HEK293T (cell line): ENCODE measurements around the gene IKZF3.

ENCODE experiments used
- CTCF ChIA-PET: fragments of 350-600 bp; formaldehyde crosslinking; extraction: SDS; loops from one replicate; lab custom pipeline; 2021; ENCODE audit warnings: antibody characterized with exemption, inconsistent platforms; lab: Yijun Ruan, JAX
- POLR2A ChIA-PET: fragments of 350-600 bp; formaldehyde crosslinking; extraction: SDS; loops from one replicate; lab custom pipeline; 2020; ENCODE audit warnings: antibody characterized with exemption, inconsistent platforms; lab: Yijun Ruan, JAX
- DNase-seq: peaks from one replicate; pipeline ENCODE4 v3.0.0; 2012; ENCODE audit warnings: mixed read lengths; ENCODE audit errors: extremely low spot score
- ARNT ChIP-seq: fragments of 450-650 bp; IDR thresholded peaks from 2 replicates; pipeline ENCODE4 v1.6.1; 2017; ENCODE audit warnings: mild to moderate bottlenecking
- BHLHE40 ChIP-seq: fragments of 450-650 bp; IDR thresholded peaks from 2 replicates; pipeline ENCODE4 v1.6.1; 2016; ENCODE audit warnings: mild to moderate bottlenecking, moderate library complexity, borderline replicate concordance
- CTBP1 ChIP-seq: fragments of 450-650 bp; IDR thresholded peaks from 2 replicates; pipeline ENCODE4 v1.6.1; 2016; ENCODE audit warnings: borderline replicate concordance
- ELF4 ChIP-seq: fragments of 450-650 bp; IDR thresholded peaks from 2 replicates; pipeline ENCODE4 v1.6.1; 2017; ENCODE audit warnings: antibody characterized with exemption
- FOXA1 ChIP-seq: fragments of 450-650 bp; IDR thresholded peaks from 2 replicates; pipeline ENCODE4 v1.6.1; 2016; ENCODE audit warnings: mild to moderate bottlenecking
- FOXK2 ChIP-seq: fragments of 450-650 bp; IDR thresholded peaks from 2 replicates; pipeline ENCODE4 v1.6.1; 2016; ENCODE audit warnings: mild to moderate bottlenecking
- FOXM1 ChIP-seq: fragments of 450-650 bp; IDR thresholded peaks from 2 replicates; pipeline ENCODE4 v1.6.1; 2017; ENCODE audit warnings: mild to moderate bottlenecking, borderline replicate concordance
- HDGF ChIP-seq: fragments of 450-650 bp; IDR thresholded peaks from 2 replicates; pipeline ENCODE4 v1.6.1; 2017; ENCODE audit warnings: antibody characterized with exemption, borderline replicate concordance
- L3MBTL2 ChIP-seq: fragments of 450-650 bp; conservative IDR thresholded peaks from 2 replicates; pipeline ENCODE4 v1.6.1; 2016; ENCODE audit warnings: mild to moderate bottlenecking
- LEF1 ChIP-seq: fragments of 450-650 bp; IDR thresholded peaks from 2 replicates; pipeline ENCODE4 v1.6.1; 2017; ENCODE audit warnings: mild to moderate bottlenecking, borderline replicate concordance
- NFRKB ChIP-seq: fragments of 450-650 bp; IDR thresholded peaks from 2 replicates; pipeline ENCODE4 v1.6.1; 2016; ENCODE audit warnings: mild to moderate bottlenecking, moderate library complexity
- SP1 ChIP-seq: fragments of 450-650 bp; IDR thresholded peaks from 2 replicates; pipeline ENCODE4 v1.6.1; 2017
- SUZ12 ChIP-seq: fragments of 450-650 bp; IDR thresholded peaks from 2 replicates; pipeline ENCODE4 v1.6.1; 2016; ENCODE audit warnings: mild to moderate bottlenecking
- TARDBP ChIP-seq: fragments of 450-650 bp; IDR thresholded peaks from 2 replicates; pipeline ENCODE4 v1.6.1; 2016
- ZNF384 ChIP-seq: fragments of 450-650 bp; IDR thresholded peaks from 2 replicates; pipeline ENCODE4 v1.6.1; 2016
- TF ChIP-seq, protein P1 (sequence below): fragments of 450-650 bp; IDR thresholded peaks from 2 replicates; pipeline ENCODE4 v1.6.1; 2016

The IKZF3 gene

GRCh38 chr17:39822051-39822451 lies 42.1 kb downstream of the IKZF3 start:
- CTCF ChIA-PET, result no interaction called here
- TF ChIP-seq FOXM1 (no peak), SP1 (no peak), FOXK2 (no peak), TARDBP (no peak), BHLHE40 (no peak), HDGF (no peak), ZNF384 (no peak), ARNT (no peak), L3MBTL2 (no peak), FOXA1 (no peak), LEF1 (no peak), ELF4 (no peak), SUZ12 (no peak), NFRKB (no peak), CTBP1 (no peak)
- TF ChIP-seq, protein P1, sequence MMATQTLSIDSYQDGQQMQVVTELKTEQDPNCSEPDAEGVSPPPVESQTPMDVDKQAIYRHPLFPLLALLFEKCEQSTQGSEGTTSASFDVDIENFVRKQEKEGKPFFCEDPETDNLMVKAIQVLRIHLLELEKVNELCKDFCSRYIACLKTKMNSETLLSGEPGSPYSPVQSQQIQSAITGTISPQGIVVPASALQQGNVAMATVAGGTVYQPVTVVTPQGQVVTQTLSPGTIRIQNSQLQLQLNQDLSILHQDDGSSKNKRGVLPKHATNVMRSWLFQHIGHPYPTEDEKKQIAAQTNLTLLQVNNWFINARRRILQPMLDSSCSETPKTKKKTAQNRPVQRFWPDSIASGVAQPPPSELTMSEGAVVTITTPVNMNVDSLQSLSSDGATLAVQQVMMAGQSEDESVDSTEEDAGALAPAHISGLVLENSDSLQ, result no peak
- no peak for DNase-seq
- POLR2A ChIA-PET, result no interaction called here

DNA sequence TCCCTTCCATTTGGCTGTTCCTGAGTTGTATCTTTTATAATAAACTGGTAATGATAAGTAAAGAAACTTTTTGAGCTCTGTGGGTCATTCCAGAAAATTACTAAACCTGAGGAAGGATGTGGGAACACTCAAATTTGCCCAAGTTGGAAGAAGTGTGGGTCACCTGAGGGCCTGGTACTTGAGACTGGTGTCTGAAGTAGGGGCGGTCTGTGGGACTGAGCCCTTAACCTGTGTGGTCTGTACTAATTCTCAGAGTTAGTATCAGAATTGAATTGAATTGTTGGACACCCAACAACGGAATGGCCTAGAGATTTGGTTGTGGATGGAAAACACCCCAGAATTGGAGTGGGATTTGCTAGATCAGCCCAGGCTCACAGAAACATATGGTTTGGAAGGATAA lies 43.1 kb downstream of the IKZF3 start:
- CTCF ChIA-PET, result interaction anchor here (0.6 kb wide), 1 partner anchor 138 kb away, joined by 3 read pairs; no protein-coding TSS in a partner anchor
- TF ChIP-seq SP1 (no peak), L3MBTL2 (no peak), TARDBP (no peak), FOXM1 (no peak), ELF4 (no peak), LEF1 (no peak), SUZ12 (no peak), CTBP1 (no peak), ZNF384 (no peak), BHLHE40 (no peak), HDGF (no peak), NFRKB (no peak), FOXK2 (no peak), FOXA1 (no peak), ARNT (no peak)
- TF ChIP-seq, protein P1, result no peak
- no peak for DNase-seq
- POLR2A ChIA-PET, result interaction anchor here (1.7 kb wide), 1 partner anchor 160 kb away, joined by 4 read pairs; the partner anchor contains the start of gene PSMD3

GRCh38 chr17:39820541-39820940 lies 43.6 kb downstream of the IKZF3 start:
- POLR2A ChIA-PET, result interaction anchor here (1.7 kb wide), 1 partner anchor 160 kb away, joined by 4 read pairs; the partner anchor contains the start of gene PSMD3
- DNase-seq, result no peak
- CTCF ChIA-PET, result interaction anchor here (0.6 kb wide), 1 partner anchor 138 kb away, joined by 3 read pairs; no protein-coding TSS in a partner anchor
- no peak for TF ChIP-seq SP1
- no peak for TF ChIP-seq TARDBP
- TF ChIP-seq, protein P1, result no peak
- no peak for TF ChIP-seq SUZ12
- no peak for TF ChIP-seq ARNT
- no peak for TF ChIP-seq ELF4
- no peak for TF ChIP-seq ZNF384
- no peak for TF ChIP-seq HDGF
- no peak for TF ChIP-seq L3MBTL2
- no peak for TF ChIP-seq LEF1
- no peak for TF ChIP-seq FOXA1
- TF ChIP-seq FOXM1, result no peak
- TF ChIP-seq NFRKB, result no peak
- no peak for TF ChIP-seq CTBP1
- TF ChIP-seq BHLHE40, result no peak
- TF ChIP-seq FOXK2, result no peak

- CTCF ChIA-PET, result no interaction called here
- TF ChIP-seq CTBP1 (no peak), L3MBTL2 (no peak), SP1 (no peak), TARDBP (no peak), FOXA1 (no peak), ARNT (no peak), HDGF (no peak), SUZ12 (no peak), ELF4 (no peak)
- TF ChIP-seq, protein P1, result no peak
- POLR2A ChIA-PET, result no interaction called here
- no peak for DNase-seq
Measured at GRCh38 chr17:39818358-39819000, 45.6 kb downstream of the IKZF3 start.

DNA sequence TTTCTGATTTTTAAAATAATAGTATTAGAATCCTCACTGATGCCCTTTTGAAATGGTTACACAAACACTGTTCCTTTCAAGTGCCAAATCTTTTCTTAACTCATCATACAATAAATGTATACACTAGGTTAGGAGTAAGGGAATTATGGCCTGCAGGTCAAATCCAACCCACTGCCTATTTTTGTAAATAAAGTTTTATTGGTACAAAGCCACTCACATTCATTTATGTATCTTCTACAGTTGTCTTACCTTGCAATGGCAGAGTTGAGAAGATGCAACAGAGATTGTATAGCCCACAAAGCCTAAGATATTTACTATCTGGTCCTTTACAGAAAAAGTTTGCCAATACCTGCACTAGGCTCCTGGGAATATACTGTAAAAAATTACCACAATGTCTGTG lies 47.8 kb downstream of the IKZF3 start:
- ChIA-PET POLR2A (interaction anchor here (1.6 kb wide), 1 partner anchor 11 kb away, joined by 3 read pairs; no protein-coding TSS in a partner anchor), CTCF (no interaction called here)
- no peak for DNase-seq
- TF ChIP-seq HDGF (no peak), FOXK2 (no peak), NFRKB (no peak), FOXM1 (no peak), SUZ12 (no peak), CTBP1 (no peak), BHLHE40 (no peak), ARNT (no peak), TARDBP (no peak), ELF4 (no peak), L3MBTL2 (no peak), ZNF384 (no peak), LEF1 (no peak), SP1 (no peak), FOXA1 (no peak)
- TF ChIP-seq, protein P1, result no peak
